ENCODE data around the gene ADAMTS4. TPM values are rescaled to one million over a fixed set of nuclear protein-coding genes. Genes with fewer than 3 reads are reported as not detected.

ADAMTS4 gene
- total RNA-seq, 1 experiment from 2014 or later: 9.1 TPM

DNA sequence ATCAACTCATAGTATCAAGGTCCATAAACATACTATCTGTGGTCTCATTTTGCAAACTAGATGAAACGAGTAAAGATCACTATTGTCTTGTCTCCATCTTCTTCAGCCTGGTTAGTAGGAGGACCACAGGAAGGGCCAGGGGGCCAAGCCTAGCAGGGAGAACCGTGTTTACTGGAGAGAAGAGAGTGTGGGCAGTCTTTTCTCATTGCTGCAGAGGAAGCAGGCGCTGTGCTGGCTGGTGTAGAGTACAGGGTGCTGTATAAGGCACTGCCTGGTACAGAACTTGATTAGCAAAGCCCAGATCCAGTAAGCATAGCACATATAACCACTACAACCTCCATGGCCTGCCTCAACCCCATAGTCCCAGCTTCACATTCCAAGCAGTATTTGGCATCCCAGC, 11.5 kb downstream of the ADAMTS4 start:
- Mint-ChIP-seq H3K4me3 (no peak overlapping the region), H3K27me3 (ENCODE audit: low read depth) (no peaks in the 10 kb centered on the region; the same call in 1 of the 2 replicates), H3K27ac (no peak overlapping the region), H3K4me1 (peaks cover 12% of the 10 kb centered on the region), H3K9me3 (no peaks in the 10 kb centered on the region), H3K36me3 (0 out of 2 replicates have a peak, but pooled peaks cover 3% of the 10 kb centered on the region)
- DNase-seq (ENCODE audit: low spot score): no peak
- ATAC-seq: no peak
- CTCF ChIA-PET: interaction anchor here (0.8 kb wide), 1 partner anchor 125 kb away, joined by 3 read pairs; no protein-coding TSS in a partner anchor
- POLR2A ChIA-PET: no interaction called here
- TF ChIP-seq, protein P1, sequence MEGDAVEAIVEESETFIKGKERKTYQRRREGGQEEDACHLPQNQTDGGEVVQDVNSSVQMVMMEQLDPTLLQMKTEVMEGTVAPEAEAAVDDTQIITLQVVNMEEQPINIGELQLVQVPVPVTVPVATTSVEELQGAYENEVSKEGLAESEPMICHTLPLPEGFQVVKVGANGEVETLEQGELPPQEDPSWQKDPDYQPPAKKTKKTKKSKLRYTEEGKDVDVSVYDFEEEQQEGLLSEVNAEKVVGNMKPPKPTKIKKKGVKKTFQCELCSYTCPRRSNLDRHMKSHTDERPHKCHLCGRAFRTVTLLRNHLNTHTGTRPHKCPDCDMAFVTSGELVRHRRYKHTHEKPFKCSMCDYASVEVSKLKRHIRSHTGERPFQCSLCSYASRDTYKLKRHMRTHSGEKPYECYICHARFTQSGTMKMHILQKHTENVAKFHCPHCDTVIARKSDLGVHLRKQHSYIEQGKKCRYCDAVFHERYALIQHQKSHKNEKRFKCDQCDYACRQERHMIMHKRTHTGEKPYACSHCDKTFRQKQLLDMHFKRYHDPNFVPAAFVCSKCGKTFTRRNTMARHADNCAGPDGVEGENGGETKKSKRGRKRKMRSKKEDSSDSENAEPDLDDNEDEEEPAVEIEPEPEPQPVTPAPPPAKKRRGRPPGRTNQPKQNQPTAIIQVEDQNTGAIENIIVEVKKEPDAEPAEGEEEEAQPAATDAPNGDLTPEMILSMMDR (IDR thresholded peaks at IDR 0.05): no peak
- TF ChIP-seq SP1 (CRISPR knock-in tag; conservative IDR thresholded peaks at IDR 0.05) (no peak), PRRX2 (CRISPR knock-in tag; IDR thresholded peaks at IDR 0.05) (no peak), ATF1 (CRISPR knock-in tag; IDR thresholded peaks at IDR 0.05) (no peak), CBFB (CRISPR knock-in tag; IDR thresholded peaks at IDR 0.05; ENCODE audit: low read depth) (no peak), ZNF121 (CRISPR knock-in tag; IDR thresholded peaks at IDR 0.05) (no peak), ZNF423 (CRISPR knock-in tag; IDR thresholded peaks at IDR 0.05) (no peak), ZBTB21 (CRISPR knock-in tag; IDR thresholded peaks at IDR 0.05; ENCODE audit: borderline replicate concordance) (no peak), ZNF232 (CRISPR knock-in tag; IDR thresholded peaks at IDR 0.05) (no peak), HMGA2 (CRISPR knock-in tag; IDR thresholded peaks at IDR 0.05) (no peak)
- TF ChIP-seq, protein P2, sequence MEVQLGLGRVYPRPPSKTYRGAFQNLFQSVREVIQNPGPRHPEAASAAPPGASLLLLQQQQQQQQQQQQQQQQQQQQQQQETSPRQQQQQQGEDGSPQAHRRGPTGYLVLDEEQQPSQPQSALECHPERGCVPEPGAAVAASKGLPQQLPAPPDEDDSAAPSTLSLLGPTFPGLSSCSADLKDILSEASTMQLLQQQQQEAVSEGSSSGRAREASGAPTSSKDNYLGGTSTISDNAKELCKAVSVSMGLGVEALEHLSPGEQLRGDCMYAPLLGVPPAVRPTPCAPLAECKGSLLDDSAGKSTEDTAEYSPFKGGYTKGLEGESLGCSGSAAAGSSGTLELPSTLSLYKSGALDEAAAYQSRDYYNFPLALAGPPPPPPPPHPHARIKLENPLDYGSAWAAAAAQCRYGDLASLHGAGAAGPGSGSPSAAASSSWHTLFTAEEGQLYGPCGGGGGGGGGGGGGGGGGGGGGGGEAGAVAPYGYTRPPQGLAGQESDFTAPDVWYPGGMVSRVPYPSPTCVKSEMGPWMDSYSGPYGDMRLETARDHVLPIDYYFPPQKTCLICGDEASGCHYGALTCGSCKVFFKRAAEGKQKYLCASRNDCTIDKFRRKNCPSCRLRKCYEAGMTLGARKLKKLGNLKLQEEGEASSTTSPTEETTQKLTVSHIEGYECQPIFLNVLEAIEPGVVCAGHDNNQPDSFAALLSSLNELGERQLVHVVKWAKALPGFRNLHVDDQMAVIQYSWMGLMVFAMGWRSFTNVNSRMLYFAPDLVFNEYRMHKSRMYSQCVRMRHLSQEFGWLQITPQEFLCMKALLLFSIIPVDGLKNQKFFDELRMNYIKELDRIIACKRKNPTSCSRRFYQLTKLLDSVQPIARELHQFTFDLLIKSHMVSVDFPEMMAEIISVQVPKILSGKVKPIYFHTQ (CRISPR knock-in tag; IDR thresholded peaks at IDR 0.05): no peak
- TF ChIP-seq, protein P3, sequence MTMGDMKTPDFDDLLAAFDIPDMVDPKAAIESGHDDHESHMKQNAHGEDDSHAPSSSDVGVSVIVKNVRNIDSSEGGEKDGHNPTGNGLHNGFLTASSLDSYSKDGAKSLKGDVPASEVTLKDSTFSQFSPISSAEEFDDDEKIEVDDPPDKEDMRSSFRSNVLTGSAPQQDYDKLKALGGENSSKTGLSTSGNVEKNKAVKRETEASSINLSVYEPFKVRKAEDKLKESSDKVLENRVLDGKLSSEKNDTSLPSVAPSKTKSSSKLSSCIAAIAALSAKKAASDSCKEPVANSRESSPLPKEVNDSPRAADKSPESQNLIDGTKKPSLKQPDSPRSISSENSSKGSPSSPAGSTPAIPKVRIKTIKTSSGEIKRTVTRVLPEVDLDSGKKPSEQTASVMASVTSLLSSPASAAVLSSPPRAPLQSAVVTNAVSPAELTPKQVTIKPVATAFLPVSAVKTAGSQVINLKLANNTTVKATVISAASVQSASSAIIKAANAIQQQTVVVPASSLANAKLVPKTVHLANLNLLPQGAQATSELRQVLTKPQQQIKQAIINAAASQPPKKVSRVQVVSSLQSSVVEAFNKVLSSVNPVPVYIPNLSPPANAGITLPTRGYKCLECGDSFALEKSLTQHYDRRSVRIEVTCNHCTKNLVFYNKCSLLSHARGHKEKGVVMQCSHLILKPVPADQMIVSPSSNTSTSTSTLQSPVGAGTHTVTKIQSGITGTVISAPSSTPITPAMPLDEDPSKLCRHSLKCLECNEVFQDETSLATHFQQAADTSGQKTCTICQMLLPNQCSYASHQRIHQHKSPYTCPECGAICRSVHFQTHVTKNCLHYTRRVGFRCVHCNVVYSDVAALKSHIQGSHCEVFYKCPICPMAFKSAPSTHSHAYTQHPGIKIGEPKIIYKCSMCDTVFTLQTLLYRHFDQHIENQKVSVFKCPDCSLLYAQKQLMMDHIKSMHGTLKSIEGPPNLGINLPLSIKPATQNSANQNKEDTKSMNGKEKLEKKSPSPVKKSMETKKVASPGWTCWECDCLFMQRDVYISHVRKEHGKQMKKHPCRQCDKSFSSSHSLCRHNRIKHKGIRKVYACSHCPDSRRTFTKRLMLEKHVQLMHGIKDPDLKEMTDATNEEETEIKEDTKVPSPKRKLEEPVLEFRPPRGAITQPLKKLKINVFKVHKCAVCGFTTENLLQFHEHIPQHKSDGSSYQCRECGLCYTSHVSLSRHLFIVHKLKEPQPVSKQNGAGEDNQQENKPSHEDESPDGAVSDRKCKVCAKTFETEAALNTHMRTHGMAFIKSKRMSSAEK (CRISPR knock-in tag; IDR thresholded peaks at IDR 0.05; ENCODE audit: borderline replicate concordance): no peak
- TF ChIP-seq, protein P4, sequence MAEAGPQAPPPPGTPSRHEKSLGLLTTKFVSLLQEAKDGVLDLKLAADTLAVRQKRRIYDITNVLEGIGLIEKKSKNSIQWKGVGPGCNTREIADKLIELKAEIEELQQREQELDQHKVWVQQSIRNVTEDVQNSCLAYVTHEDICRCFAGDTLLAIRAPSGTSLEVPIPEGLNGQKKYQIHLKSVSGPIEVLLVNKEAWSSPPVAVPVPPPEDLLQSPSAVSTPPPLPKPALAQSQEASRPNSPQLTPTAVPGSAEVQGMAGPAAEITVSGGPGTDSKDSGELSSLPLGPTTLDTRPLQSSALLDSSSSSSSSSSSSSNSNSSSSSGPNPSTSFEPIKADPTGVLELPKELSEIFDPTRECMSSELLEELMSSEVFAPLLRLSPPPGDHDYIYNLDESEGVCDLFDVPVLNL (CRISPR knock-in tag; IDR thresholded peaks at IDR 0.05; ENCODE audit: borderline replicate concordance, low read depth): no peak

DNA sequence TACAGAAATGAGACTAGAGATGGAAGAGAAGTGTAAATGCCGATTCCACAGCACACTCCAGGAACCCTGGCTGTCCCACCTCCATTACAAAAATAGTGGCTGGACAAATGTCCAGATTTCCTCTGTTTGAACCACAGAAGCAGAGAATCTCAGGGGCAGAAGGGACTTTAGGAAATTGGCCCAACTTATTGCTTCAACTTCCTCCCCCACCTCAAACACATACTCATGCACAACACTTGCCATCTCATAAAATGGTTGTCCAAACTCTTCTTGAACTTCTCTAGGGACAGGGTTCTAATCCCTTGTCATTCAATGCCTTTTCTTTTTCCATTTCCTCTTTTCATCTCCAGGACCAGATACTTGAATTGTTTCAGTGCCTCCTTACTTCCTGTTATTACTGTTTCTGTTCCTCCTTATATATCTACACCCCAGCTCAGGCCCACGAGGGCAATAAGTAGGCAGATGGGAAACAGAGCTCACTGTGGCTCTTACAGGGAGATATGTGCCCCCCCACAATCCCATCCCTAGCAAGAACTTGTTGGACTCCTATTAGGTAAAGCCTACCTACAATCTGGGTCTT, 13.0 kb downstream of the ADAMTS4 start:
- Mint-ChIP-seq H3K27ac (no peak overlapping the region), H3K36me3 (no peaks in the 10 kb centered on the region)
- TF ChIP-seq, protein P5, sequence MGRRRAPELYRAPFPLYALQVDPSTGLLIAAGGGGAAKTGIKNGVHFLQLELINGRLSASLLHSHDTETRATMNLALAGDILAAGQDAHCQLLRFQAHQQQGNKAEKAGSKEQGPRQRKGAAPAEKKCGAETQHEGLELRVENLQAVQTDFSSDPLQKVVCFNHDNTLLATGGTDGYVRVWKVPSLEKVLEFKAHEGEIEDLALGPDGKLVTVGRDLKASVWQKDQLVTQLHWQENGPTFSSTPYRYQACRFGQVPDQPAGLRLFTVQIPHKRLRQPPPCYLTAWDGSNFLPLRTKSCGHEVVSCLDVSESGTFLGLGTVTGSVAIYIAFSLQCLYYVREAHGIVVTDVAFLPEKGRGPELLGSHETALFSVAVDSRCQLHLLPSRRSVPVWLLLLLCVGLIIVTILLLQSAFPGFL (CRISPR knock-in tag; IDR thresholded peaks at IDR 0.05; ENCODE audit: borderline replicate concordance): no peak
- TF ChIP-seq, protein P6, sequence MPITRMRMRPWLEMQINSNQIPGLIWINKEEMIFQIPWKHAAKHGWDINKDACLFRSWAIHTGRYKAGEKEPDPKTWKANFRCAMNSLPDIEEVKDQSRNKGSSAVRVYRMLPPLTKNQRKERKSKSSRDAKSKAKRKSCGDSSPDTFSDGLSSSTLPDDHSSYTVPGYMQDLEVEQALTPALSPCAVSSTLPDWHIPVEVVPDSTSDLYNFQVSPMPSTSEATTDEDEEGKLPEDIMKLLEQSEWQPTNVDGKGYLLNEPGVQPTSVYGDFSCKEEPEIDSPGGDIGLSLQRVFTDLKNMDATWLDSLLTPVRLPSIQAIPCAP (CRISPR knock-in tag; IDR thresholded peaks at IDR 0.05): no peak
- TF ChIP-seq ZNF263 (CRISPR knock-in tag; IDR thresholded peaks at IDR 0.05; ENCODE audit: low read depth): no peak
- TF ChIP-seq MXD4 (CRISPR knock-in tag; IDR thresholded peaks at IDR 0.05; ENCODE audit: borderline replicate concordance): no peak
- no peak for TF ChIP-seq SP1 (CRISPR knock-in tag; conservative IDR thresholded peaks at IDR 0.05)
- TF ChIP-seq IRF2 (CRISPR knock-in tag; IDR thresholded peaks at IDR 0.05; ENCODE audit: borderline replicate concordance, low read depth): no peak
- TF ChIP-seq ESRRA (CRISPR knock-in tag; IDR thresholded peaks at IDR 0.05; ENCODE audit: borderline replicate concordance): no peak
- no peak for TF ChIP-seq CREM (CRISPR knock-in tag; IDR thresholded peaks at IDR 0.05)

More for the DNA sequence above, 13.0 kb downstream of the ADAMTS4 start:
- ATAC-seq: no peak
- POLR2A ChIA-PET: no interaction called here
- Mint-ChIP-seq H3K9me3 (no peaks in the 10 kb centered on the region), H3K4me1 (peaks cover 9% of the 10 kb centered on the region), H3K27me3 (ENCODE audit: low read depth) (no peaks in the 10 kb centered on the region; the same call in 1 of the 2 replicates), H3K4me3 (no peak overlapping the region)
- CTCF ChIA-PET: interaction anchor here (0.7 kb wide), 1 partner anchor 9 kb away, joined by 3 read pairs; the partner anchor contains the start of gene B4GALT3
- no peak for DNase-seq (ENCODE audit: low spot score)
